Astrocyte (in vitro differentiated cells and primary cell): ENCODE results near the gene RSPH3. TPM values are rescaled to one million over a fixed set of nuclear protein-coding genes. Genes with fewer than 3 reads are reported as not detected.

Experiments used
- DNase-seq: peaks from one replicate; pipeline ENCODE4 v3.0.0-alpha.2; 2010; ENCODE audit warnings: low read depth
- FAIRE-seq: peaks from 2 replicates; lab custom pipeline; 2011; peaks lifted over from hg19 to GRCh38; lab: Jason Lieb, UNC
- H2AFZ ChIP-seq: 2 replicates; pipeline ENCODE4 v1.6.0; 2012; ENCODE audit warnings: low read depth, low read length, inconsistent platforms
- H3K27ac ChIP-seq: 2 replicates; pipeline ENCODE4 v1.5.1; 2011; ENCODE audit warnings: low read depth, low read length, inconsistent platforms
- H3K27me3 ChIP-seq: 2 replicates; pipeline ENCODE4 v1.6.0; 2011; ENCODE audit warnings: low read length, inconsistent platforms; ENCODE audit not compliant: insufficient read depth
- H3K36me3 ChIP-seq: 2 replicates; pipeline ENCODE4 v1.5.1; 2011; ENCODE audit warnings: low read length, inconsistent platforms; ENCODE audit not compliant: insufficient read depth
- H3K4me1 ChIP-seq: 2 replicates; pipeline ENCODE4 v1.5.1; 2011; ENCODE audit warnings: low read length, inconsistent platforms; ENCODE audit not compliant: insufficient read depth
- H3K4me2 ChIP-seq: 2 replicates; pipeline ENCODE4 v1.6.0; 2012; ENCODE audit warnings: low read length, inconsistent platforms
- H3K4me3 ChIP-seq: 2 replicates; pipeline ENCODE4 v1.5.1; 2011; ENCODE audit warnings: low read depth, mild to moderate bottlenecking, low read length, inconsistent platforms; ENCODE audit not compliant: insufficient read depth
- H3K79me2 ChIP-seq: 2 replicates; pipeline ENCODE4 v1.6.0; 2012; ENCODE audit warnings: mild to moderate bottlenecking, low read length, inconsistent platforms; ENCODE audit not compliant: insufficient read depth
- H3K9ac ChIP-seq: 2 replicates; pipeline ENCODE4 v1.6.0; 2012; ENCODE audit warnings: mild to moderate bottlenecking, low read length, inconsistent platforms
- H3K9me3 ChIP-seq: 2 replicates; pipeline ENCODE4 v1.5.1; 2012; ENCODE audit warnings: low read depth, mild to moderate bottlenecking, low read length, inconsistent platforms; ENCODE audit not compliant: insufficient read depth
- H4K20me1 ChIP-seq: 2 replicates; pipeline ENCODE4 v1.6.0; 2012; ENCODE audit warnings: low read length, inconsistent platforms; ENCODE audit not compliant: insufficient read depth
- H3K27ac Mint-ChIP-seq: one replicate; pipeline ENCODE4 v1.8.0; 2021; ENCODE audit warnings: mild to moderate bottlenecking, mixed read lengths; ENCODE audit not compliant: unreplicated experiment
- H3K27me3 Mint-ChIP-seq: one replicate; pipeline ENCODE4 v1.8.0; 2021; ENCODE audit warnings: low read depth, mixed read lengths; ENCODE audit not compliant: unreplicated experiment
- H3K36me3 Mint-ChIP-seq: one replicate; pipeline ENCODE4 v1.8.0; 2021; ENCODE audit warnings: low read depth, mixed read lengths; ENCODE audit not compliant: unreplicated experiment
- H3K4me1 Mint-ChIP-seq: one replicate; pipeline ENCODE4 v1.8.0; 2021; ENCODE audit warnings: low read depth, mixed read lengths; ENCODE audit not compliant: unreplicated experiment
- H3K4me3 Mint-ChIP-seq: one replicate; pipeline ENCODE4 v1.8.0; 2021; ENCODE audit warnings: mild to moderate bottlenecking, moderate library complexity, mixed read lengths; ENCODE audit not compliant: unreplicated experiment
- H3K9me3 Mint-ChIP-seq: one replicate; pipeline ENCODE4 v1.8.0; 2021; ENCODE audit warnings: mild to moderate bottlenecking, mixed read lengths; ENCODE audit not compliant: unreplicated experiment
- CTCF ChIP-seq: IDR thresholded peaks from 2 replicates; pipeline ENCODE4 v1.5.1; 2011; ENCODE audit warnings: low read depth, mild to moderate bottlenecking, inconsistent platforms, low read length, moderate library complexity; ENCODE audit not compliant: insufficient read depth
- EZH2 ChIP-seq: IDR thresholded peaks from 2 replicates; pipeline ENCODE4 v1.6.1; 2012; ENCODE audit warnings: mild to moderate bottlenecking, low read length, inconsistent platforms; ENCODE audit not compliant: insufficient read depth
- total RNA-seq: library from RNA; stranded (reverse); gene quantifications from 2 replicates; pipeline ENCODE4 v1.2.1, GENCODE V29; 2021

RSPH3 gene
- total RNA-seq, 1 donor from 2014 or later: 10.2 TPM

GRCh38 chr6:159043251-159043650, 43.2 kb upstream of the RSPH3 start:
- FAIRE-seq (no peak), DNase-seq (no peak)
- no peaks in the 10 kb centered on the region for H3K36me3 ChIP-seq
- no peaks in the 10 kb centered on the region for H3K79me2 ChIP-seq
- Mint-ChIP-seq H3K4me1 (peaks cover 10% of the 10 kb centered on the region), H3K4me3 (no peak overlapping the region), H3K9me3 (no peaks in the 10 kb centered on the region), H3K36me3 (no peaks in the 10 kb centered on the region), H3K27me3 (peaks cover 4% of the 10 kb centered on the region), H3K27ac (no peak overlapping the region)
- H4K20me1 ChIP-seq: no peaks in the 10 kb centered on the region
- H3K4me1 ChIP-seq: peaks cover 7% of the 10 kb centered on the region
- no peak overlapping the region for H3K27ac ChIP-seq
- no peak overlapping the region for H3K4me2 ChIP-seq
- no peaks in the 10 kb centered on the region for H3K9me3 ChIP-seq
- peaks cover 7% of the 10 kb centered on the region for H3K27me3 ChIP-seq
- no peak overlapping the region for H3K9ac ChIP-seq
- no peak overlapping the region for H2AFZ ChIP-seq
- TF ChIP-seq EZH2: no peak
- TF ChIP-seq CTCF: no peak
- no peak overlapping the region for H3K4me3 ChIP-seq

- H3K27me3 ChIP-seq: peaks cover 7% of the 10 kb centered on the region
- no peak overlapping the region for H3K27ac ChIP-seq
- no peaks in the 10 kb centered on the region for H4K20me1 ChIP-seq
- H3K79me2 ChIP-seq: no peaks in the 10 kb centered on the region
- TF ChIP-seq EZH2 (no peak), CTCF (no peak)
- H3K4me3 Mint-ChIP-seq: no peak overlapping the region
- no peak overlapping the region for H3K27ac Mint-ChIP-seq
- no peak overlapping the region for H3K4me2 ChIP-seq
- peaks cover 10% of the 10 kb centered on the region for H3K4me1 Mint-ChIP-seq
- DNase-seq: no peak
- H3K4me3 ChIP-seq: no peak overlapping the region
- FAIRE-seq: peak; percentile 47
- H2AFZ ChIP-seq: no peak overlapping the region
- H3K36me3 ChIP-seq: no peaks in the 10 kb centered on the region
- H3K27me3 Mint-ChIP-seq: peaks cover 3% of the 10 kb centered on the region
- peaks cover 7% of the 10 kb centered on the region for H3K4me1 ChIP-seq
- H3K9me3 Mint-ChIP-seq: no peaks in the 10 kb centered on the region
- no peaks in the 10 kb centered on the region for H3K9me3 ChIP-seq
- no peaks in the 10 kb centered on the region for H3K36me3 Mint-ChIP-seq
- no peak overlapping the region for H3K9ac ChIP-seq
Measured at GRCh38 chr6:159042826-159043181, 42.8 kb upstream of the RSPH3 start.

GRCh38 chr6:159042003-159042825, 42.2 kb upstream of the RSPH3 start:
- H3K79me2 ChIP-seq: no peaks in the 10 kb centered on the region
- DNase-seq (peak; percentile 20), FAIRE-seq (no peak)
- Mint-ChIP-seq H3K27me3 (peaks cover 3% of the 10 kb centered on the region), H3K36me3 (no peaks in the 10 kb centered on the region), H3K27ac (peak overlapping the region; percentile 63), H3K4me3 (no peak overlapping the region), H3K9me3 (no peaks in the 10 kb centered on the region), H3K4me1 (peaks cover 10% of the 10 kb centered on the region)
- H3K4me3 ChIP-seq: no peak overlapping the region
- H3K9ac ChIP-seq: no peak overlapping the region
- peaks cover 7% of the 10 kb centered on the region for H3K4me1 ChIP-seq
- peak overlapping the region; percentile 37 for H3K4me2 ChIP-seq
- H3K9me3 ChIP-seq: no peaks in the 10 kb centered on the region
- H4K20me1 ChIP-seq: no peaks in the 10 kb centered on the region
- no peak overlapping the region for H3K27ac ChIP-seq
- peaks cover 7% of the 10 kb centered on the region for H3K27me3 ChIP-seq
- H3K36me3 ChIP-seq: no peaks in the 10 kb centered on the region
- TF ChIP-seq EZH2 (no peak), CTCF (peak; percentile 99)
- H2AFZ ChIP-seq: no peak overlapping the region
